Activated CD4-positive, alpha-beta T cell treated with anti-CD3 and anti-CD28 coated beads, Interleukin-2, Interleukin-6, amounts not matched to agents 100 ng/mL and 50 ng/mL, durations not matched to agents 16 hours and 8 hours (primary cell): ENCODE data around the gene PGP.
A peak's percentile ranks its signal among the peaks of the same experiment; 100 is the strongest.
"Not testable (repeated sequence)": the region's sequence is repeated elsewhere in the genome, so short reads cannot be mapped to it uniquely, and the experiment has no call there.

Source experiments
- DNase-seq: peaks from one replicate; pipeline ENCODE4 v3.0.0-alpha.2; 2020

The PGP gene

DNA sequence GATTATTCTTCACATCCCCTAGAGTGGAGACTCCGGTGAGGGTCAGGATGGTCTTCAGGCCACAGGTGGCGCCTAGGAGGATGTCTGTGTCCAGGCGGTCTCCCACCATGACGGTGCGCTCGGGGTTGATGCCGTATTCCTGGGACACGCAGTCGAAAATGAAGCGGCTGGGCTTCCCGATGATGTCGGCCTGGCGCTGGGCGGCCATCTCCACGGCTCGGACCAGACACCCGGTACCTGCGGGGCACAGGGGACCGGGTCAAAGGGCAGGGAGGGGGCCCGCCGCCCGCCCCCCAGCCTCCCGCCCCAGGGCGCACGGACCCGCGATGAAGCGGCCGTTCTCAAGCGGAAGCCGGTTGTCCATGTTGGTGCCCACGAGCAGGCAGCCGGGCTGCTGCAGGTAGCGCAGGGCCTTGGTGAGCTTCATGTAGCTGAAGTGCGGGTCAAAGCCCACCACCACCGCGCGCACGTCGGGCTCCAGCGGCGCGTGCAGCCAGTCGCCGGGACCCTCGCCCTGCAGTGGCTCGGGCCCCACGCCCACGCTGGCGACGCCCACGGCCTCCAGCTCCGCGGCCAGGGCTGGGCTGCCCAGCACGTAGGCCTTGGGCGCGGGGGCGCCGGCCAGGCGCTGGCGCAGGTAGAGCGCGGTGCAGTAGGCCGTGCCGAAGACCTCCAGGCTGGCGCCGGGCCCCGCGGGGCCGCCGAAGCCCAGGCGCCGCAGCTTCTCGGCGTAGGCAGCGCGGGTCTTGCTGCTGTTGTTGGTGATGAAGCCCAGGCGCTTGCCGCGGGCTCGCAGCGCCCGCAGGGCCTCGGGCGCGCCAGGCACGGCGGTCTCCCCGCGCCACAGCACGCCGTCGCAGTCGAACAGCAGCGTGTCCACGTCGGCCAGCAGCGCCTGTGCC lies 572 bp downstream of the PGP start:
- DNase-seq = no peak

DNA sequence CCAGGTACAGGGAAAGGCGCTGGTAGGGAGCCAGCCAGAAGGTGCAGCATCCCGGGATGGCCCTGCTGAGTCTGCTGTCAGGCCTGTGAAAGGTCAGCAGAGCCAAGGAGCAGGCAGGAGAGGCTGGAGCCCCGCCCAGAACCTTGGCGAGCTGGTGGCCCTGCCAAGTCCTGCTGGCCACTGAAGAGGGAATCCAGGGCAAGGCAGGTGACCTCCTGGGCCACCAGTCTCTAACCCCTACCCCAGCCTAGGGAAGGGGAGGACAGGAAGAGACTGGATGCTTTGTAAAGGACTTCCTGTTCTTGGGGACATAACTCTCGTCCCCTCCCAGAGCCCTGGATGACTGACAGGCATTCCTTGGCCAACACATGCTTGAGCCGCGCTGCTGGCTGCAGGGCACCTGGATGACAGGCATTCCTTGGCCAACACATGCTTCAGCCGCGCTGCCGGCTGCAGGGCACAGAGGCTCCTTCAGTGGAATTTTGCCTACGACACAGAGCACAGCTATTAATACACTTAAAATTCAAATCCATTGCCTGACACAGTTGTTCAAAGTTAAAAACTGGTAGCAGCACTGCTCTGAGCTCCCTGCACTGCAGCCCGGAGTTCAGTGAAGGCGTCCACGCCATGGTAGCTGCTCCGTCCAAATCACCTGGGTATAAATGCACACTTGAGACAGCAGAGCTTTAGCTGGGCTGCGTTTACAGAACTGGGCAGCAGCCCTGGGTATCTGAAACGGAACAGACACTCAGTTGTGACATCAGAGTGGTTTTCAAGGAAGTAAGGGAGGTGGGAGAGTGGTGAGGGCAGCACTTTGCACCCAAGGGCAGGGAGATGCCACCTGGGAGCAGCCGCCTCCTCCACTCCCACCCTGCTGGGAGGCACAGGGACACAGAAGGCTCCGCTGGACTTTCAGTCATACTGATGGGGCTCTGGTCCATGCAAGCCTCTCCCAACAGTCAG lies 2.0 kb downstream of the PGP start:
- no peak for DNase-seq

DNA sequence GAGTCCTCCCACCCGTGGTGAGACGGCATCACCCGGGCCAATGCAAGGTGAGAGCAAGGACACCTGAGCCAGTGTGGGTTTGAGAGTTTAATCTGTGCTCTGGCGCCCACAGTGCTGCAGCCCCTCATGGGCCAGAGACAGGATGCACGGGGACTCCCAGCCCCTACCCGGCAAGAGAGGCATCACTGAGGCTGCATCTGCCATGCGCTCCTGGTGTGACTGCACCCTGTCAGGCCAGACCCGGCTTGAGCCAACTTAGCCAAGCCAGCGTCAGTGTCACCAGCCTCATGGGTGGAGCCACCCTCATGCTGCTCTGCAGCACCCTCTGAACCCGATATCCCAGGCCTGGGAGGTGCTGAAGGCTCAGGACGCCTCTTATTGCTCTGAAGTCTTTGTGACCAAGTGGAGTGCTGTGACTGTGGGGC lies 2.7 kb downstream of the PGP start:
- DNase-seq = no peak

DNA sequence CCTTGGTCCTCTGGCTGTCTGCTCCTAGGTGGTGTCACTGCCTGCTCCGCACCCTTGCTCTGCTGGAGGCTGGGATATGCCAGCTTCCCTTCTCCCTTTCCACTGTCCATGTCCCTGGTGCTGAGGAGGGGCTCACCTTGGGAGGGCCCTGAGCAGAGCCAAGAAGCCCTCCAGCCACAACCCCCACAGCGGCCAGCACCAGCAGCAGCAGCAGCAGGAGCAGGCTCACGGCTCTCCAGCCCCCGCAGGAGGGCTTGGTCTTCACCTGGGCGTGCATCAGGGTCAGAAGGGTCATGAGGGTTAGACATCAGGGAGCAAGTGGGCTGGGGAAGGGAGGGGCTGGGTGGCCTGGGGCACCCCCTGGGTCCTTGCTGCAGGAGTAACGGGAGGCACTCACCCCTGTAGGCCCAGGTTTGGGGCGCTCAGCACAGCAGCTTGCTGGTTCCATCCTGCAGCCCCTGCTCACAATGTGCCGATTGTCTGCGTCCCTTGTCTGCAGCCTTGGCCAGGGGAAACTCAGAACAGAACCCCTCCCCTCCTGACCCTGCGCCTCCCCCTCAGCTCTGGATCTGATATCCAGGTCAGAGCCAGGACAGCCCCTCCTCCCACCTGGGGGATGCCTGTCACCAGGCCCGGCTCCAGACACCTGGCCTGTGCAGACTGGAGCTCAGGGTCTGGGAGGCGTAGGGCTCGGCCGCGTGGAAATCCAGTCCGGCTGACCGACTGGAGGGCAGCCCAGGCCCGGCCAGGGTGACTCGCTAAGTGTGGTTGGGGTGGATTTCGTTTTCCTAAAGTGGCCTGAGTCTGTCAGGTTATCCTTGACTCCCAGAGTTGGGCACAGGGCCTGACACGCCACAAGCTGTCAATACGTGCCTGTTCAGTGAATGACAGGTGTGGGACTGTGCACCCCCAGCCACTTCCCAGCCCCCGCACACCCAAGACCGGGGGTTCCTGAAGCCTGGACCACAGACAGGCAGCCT lies 4.0 kb downstream of the PGP start, which contains the start of gene BRICD5:
Gene BRICD5 (minus strand): TSS at position 478 of the 980 bp plus-strand sequence. CDS start 30 bp downstream, at position 448.
- DNase-seq = no peak

DNA sequence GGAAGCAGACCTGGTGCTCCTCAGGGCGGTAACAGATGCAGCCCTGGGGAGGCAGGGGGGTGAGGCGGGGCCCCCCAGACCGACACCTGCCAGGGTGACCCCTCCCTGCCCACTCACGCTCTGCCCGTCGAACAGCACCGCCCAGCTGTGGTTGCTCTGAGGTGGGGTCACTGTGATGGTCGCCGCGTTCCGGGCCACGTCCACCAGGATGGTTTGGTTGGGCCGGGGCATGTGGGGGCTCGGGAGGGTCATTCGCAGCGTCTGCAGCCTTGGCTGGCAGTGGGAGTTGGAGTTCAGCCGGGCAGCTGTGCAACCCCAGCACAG lies 4.7 kb downstream of the PGP start:
- no peak for DNase-seq

DNA sequence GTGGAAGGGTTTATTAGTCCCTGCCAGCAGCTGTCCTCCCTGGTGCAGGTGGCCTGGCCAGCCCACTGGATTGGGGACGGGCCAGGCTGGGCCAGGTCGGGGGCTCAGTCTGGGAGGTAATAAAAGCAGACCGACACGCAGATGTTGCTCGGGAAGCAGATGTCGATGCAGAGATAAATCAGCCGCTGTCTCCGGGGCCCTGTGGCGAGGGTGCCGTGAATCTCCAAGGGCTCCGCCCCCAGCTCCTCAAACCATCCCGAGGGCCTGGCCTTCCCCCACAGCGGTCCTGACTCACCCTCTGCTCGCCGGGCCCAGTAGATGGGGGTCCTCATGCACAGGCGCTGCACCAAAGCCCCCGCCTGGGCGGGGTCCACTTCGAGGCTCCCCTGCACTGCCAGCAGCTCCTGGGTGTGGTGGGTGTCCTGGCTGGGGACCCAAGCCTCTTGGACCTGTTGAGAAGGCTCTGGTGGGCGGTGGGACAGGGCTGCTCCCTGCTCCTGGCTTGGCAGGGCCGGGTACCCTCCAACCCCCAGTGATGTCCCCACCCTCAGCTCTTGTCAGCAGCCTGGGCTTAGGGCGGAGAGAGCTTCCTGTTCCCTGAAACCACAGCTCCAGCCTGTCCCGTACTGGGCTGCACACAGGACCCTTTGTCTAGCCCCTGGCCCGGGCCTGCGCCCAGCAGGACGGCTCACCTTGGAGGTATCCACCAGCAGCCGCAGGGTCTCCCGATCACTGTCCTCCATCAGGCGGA lies 5.2 kb downstream of the PGP start:
- no peak for DNase-seq

DNA sequence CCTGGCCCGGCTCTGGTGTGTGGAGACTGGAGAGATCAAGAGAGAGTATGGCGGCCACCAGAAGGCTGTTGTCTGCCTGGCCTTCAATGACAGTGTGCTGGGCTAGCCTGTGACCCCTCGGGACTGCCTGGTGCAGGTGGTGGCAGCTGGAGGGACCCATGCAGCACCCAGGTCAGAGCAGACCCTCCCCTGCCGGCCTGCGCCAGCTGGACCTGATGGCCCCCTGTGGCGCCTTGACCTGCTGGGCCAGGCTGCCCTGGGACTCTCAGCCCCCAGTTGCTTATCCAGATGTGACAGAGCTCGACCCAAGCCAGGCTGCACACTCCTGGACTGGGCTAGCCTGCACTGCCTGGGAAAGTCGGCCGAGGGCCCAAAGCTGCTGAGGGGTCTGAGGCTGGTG lies 5.9 kb downstream of the PGP start:
- no peak for DNase-seq

DNA sequence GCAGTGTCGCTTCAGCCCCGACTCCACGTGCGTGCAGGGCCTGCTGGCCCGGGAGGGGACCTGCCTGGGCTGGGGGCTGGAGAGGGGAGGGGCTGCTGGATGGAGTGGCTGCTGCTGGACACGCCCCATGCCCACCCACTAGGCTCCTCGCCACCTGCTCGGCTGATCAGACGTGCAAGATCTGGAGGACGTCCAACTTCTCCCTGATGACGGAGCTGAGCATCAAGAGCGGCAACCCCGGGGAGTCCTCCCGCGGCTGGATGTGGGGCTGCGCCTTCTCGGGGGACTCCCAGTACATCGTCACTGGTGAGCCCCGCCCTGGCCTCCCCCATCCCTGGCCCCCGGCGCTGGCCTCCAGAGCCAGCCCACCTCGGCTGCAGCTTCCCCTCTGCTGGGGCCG lies 6.3 kb downstream of the PGP start:
- DNase-seq = no peak

DNA sequence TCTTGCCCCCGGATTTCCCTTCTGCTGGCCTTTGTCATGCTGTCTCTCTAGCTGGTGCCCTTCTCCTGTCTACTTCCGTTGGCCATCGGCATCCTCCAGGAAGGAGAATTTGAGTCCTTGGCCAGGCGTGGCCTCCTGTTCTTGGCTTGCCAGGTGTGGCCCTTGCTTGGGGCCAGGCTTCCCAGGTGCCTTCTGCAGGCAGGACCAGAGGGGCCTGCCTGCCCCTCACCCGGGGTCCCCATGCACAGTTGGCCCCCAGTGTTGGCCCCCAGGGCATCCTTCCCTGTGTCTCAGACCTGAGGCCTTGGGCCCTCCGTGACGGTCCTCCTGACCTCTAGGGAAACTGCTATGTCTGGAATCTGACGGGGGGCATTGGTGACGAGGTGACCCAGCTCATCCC lies 6.8 kb downstream of the PGP start:
- DNase-seq = no peak

DNA sequence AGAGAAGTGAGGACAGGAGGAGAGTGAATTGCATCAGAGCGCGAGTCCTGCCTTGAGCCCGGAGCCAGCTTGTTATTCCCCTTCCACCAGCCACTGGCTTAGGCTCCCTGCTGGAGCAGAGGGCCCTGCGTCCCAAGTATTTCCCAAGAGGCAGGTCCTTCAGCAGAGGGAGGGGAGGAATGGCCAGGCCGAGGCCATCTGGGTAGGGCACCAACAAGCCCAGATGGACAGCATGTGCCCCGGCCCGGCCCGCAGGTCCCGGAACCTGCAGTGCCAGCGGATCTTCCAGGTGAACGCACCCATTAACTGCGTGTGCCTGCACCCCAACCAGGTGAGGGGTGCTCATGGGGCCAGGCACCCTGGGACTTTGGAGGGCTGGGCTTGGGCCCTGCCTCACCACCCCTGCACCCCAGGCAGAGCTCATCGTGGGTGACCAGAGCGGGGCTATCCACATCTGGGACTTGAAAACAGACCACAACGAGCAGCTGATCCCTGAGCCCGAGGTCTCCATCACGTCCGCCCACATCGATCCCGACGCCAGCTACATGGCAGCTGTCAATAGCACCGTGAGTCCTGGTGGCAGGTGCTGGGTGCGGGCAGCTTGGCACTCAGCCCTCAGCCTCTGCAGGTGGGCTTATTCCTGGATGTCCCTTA lies 7.7 kb downstream of the PGP start:
- DNase-seq = no peak

DNA sequence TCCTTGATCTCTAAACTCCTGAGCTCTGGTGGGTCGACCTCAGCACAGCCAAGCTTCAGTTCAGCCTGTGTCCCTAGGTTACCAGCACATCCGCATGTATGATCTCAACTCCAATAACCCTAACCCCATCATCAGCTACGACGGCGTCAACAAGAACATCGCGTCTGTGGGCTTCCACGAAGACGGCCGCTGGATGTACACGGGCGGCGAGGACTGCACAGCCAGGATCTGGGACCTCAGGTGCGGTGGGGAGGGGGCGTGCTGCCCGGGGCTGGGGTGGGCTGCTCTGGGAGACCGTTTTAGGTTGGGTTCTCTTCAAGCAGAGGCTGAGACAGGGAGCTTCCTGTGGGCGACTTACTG lies 8.2 kb downstream of the PGP start:
- DNase-seq = no peak

DNA sequence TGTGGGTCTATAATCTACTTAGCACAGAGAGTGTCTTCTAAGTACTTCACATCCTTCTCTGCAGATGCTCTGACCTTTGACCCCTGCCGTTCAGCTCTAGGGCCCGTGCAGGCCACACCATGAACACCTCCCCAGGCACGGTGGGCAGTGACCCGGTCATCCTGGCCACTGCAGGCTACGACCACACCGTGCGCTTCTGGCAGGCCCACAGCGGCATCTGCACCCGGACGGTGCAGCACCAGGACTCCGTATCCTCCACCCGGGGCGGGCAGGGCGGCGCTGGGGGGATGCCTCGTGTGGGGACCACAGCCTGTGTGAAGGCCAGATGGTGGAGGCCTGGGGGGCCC lies 8.7 kb downstream of the PGP start:
- no peak for DNase-seq

DNA sequence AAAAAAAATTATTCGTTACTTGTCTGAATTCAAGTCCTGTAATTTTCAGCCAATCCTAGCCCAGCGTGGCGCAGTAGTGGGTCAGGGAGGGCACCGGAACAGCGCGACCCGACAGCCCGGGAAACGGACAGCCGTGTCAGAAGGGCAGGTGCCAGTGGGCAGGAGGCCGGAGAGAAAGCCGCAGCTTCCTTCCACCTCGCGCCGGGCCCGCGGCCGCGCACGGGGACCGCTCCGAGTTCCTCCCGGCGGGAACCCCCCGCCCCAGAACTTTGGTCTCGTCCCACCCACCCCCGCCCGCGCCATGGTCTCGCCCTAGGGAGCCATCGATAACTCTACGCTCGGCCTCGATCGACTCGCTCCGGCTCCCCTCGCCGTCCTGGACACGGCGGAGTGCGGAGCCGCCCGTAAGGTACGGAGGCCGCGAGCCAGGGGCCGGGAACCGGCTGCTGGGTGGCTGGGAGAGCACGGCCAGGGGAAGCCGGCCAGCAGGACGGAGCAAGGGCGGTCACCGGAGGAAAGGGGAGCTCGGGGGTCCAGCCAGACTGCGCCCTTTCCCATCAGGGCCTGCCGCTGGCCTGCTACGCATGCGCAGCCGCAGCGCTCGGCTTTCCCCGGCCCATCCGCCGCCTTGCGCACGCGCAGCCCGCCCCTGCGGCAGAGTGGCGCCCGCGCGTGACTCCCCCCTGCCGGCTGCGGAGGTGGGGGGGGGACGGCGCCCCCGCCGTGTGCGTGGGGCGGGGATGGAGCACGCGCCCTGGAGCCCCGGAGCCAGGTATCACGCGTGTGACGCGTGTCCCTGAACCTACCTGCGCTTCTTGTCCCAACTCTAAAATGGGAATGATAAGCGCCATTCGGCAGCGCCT lies 9.3 kb downstream of the PGP start, which contains the start of gene MLST8:
Gene MLST8 (plus strand): TSS at position 351 of the 863 bp plus-strand sequence. CDS start 632 bp downstream, outside the sequence.
- peak; percentile 92 for DNase-seq

DNA sequence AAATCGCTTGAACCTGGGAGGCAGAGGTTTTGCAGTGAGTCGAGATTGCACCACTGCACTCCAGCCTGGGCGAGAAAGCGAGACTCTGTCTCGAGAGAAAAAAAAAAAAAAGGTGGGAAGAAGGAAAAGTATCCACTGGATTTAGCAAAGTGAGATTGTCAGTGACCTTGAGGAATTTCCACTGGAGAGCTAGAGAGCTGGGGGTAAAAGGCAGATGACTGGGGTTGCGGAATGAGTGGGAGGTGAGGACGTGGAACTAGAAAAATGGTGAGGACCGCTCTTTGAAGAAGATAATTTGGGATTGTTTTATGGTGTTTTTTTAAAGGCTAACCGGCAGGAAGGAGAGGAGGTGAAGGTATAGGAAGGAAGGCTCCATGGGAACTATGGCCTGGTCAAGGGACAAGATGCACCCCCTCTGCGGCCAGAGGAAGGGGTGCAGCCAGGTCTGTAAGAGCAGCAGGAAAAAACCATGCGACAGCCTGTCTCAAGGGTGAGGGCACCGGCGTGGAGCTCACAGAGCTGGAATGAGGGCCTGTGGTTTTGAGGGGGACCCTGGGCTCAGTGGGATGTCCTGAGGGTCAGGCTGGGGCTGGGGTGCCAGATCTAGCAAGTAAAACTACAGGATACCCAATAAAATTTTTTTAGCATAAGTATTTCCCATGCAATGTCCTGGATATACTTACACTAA lies 10.1 kb downstream of the PGP start:
- DNase-seq = no peak

DNA sequence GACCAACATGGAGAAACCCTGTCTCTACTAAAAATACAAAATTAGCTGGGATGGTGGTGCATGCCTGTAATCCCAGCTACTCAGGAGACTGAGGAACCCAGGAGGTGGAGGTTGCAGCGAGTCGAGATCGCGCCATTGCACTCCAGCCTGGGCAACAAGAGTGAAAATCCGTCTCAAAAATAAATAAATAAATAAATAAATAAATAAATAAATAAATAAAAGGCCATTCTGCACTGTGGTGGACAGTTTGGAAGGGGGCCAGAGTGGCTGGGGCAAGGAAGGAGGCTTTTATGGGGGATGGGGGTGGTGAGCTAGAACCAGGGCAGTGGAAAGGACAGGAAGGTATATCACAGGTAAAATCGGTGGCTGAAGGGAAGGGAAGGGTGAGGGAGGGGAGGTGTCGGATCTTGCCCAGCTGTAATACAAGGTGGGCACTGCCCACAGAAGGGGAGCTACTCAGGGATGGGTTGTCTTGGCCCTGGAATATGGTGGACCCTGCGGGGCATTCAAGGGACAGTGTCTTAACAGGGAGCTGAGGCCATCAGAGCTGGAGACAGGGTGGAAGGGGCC lies 11.4 kb downstream of the PGP start:
- not testable (repeated sequence) for DNase-seq

DNA sequence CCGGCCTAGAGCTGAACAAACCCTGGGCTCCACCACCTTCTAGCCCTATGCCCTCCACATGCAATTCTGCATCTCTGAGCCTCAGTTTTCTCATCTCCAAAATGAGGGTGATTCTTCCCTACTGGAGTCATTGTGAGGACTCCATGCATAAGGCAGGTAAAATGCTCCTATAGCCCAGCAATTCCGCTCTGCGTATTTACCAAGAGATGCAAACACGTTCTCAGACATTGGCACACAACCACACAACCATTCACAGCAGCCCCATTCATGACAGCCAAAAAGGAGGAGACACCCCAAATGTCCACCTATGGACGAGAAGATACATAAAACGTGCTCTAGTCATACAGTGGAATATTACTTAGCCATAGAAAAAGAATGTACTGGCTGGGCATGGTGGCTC lies 14.3 kb downstream of the PGP start:
- no peak for DNase-seq

DNA sequence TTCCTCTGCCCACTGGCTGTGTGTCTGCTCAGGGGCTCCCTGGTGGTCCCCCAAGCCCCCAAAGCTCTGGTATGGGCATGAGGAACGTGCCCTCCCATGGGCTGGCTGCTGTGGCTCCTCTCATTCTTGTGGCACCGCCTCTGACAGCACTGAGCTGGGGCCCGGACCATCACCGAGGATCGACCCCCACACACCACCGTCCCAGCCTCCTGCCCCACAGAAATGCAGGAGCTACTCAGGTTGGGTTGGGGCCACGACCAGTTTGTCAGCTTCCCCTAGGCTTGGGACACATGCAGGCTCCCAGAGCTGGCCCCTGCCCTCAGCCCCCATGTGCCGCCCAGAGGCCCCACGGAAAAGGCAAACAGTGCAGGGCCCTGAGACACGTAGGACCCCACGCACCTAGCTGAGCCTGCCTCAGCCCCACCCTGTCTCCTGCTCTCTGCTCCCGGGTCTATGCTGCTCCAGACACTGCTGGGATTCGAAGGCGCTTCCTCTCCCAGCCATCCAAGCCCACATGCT lies 15.0 kb downstream of the PGP start:
- DNase-seq = no peak

DNA sequence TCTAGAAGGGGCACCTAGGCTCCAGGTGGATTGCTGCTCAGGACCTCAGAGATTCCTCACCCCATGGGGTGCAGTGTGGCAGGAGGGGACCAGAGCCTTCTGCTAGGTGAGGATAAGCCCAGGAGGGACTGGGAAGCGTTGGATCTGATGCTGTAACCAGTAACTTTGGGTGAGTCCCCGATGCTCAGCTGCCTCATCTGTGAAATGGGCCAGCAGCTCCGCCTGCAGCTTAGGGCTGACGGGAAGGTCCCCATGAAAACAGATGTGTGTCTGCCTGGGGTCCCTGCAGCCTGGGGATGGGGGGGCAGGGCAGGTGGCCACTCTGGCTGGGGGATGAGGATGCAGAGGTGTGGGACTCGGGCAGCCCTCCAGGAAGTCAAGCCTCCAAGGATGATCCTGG lies 15.5 kb downstream of the PGP start:
- no peak for DNase-seq

DNA sequence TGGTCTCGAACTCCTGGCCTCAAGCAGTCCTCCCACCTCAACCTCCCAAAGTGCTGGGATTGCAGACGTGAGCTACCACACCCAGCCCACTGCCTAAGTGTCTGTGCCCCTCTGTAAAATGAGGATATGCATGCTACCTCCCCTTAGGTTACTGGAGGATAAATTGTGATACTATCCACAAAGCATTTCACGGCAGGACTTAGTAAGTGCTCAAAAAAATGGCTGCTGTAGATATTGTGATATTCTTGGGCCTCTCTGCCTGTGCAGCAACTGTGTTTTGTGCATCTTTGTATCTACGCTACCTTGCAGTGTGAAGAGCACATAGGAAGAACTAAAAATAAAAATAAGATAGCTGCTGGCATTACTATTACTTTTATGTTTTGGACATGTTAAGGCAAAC lies 16.4 kb downstream of the PGP start:
- no peak for DNase-seq
